SK-N-SH (cell line): ENCODE measurements around the gene ROBO1. TPM values are rescaled to one million over a fixed set of nuclear protein-coding genes. Genes with fewer than 3 reads are reported as not detected.

Experiments used
- CTCF ChIA-PET: fragments of 300-600, 350-600 bp; formaldehyde crosslinking; extraction: SDS; loops from one replicate; lab custom pipeline; 2021; lab: Yijun Ruan, JAX
- POLR2A ChIA-PET: fragments of 350-600 bp; sonication (Branson Sonifier 250); formaldehyde crosslinking; extraction: SDS; loops from one replicate; lab custom pipeline; 2020; ENCODE audit warnings: antibody characterized with exemption, inconsistent platforms; lab: Yijun Ruan, JAX
- DNase-seq: peaks from one replicate; pipeline ENCODE4 v3.0.0; 2012
- H2AFZ ChIP-seq: fragments of 200-600 bp; sonication (generic); 2 replicates; pipeline ENCODE4 v1.8.1; 2016; ENCODE audit warnings: antibody characterized with exemption, mild to moderate bottlenecking, low read depth
- H3F3A ChIP-seq: fragments of 200-600 bp; sonication (generic); replicated peaks from 2 replicates; pipeline ENCODE3; 2016; ENCODE audit warnings: antibody characterized with exemption, mild to moderate bottlenecking; ENCODE audit not compliant: insufficient read depth
- H3K27ac ChIP-seq, 2 experiments: fragments of 200-500 bp in 1 of 2; fragments of 200-600 bp in 1 of 2; sonication (Bioruptor generic) in 1 of 2; sonication (generic), shearing (Covaris generic) in 1 of 2; 2 replicates each; pipeline versions ENCODE4 v1.5.1 to v1.6.1; 2014 to 2016; ENCODE audit warnings: low read depth in 2 of 2, inconsistent platforms in 1 of 2, low read length in 1 of 2, mild to moderate bottlenecking in 1 of 2, mixed read lengths in 1 of 2
- H3K27me3 ChIP-seq: fragments of 200-600 bp; sonication (generic), shearing (Covaris generic); 2 replicates; pipeline ENCODE4 v1.6.1; 2016; ENCODE audit warnings: mixed run types; ENCODE audit not compliant: insufficient read depth
- H3K36me3 ChIP-seq, 2 experiments: fragments of 200-500 bp in 1 of 2; fragments of 200-600 bp in 1 of 2; sonication (Bioruptor generic) in 1 of 2; sonication (generic) in 1 of 2; replicated peaks in 1 of 2; 2 replicates each; pipeline versions ENCODE3 to v1.5.1; 2014 to 2016; ENCODE audit warnings: low read length in 1 of 2, mild to moderate bottlenecking in 1 of 2; ENCODE audit not compliant: insufficient read depth in 2 of 2, control insufficient read depth in 1 of 2
- H3K4me1 ChIP-seq, 2 experiments: fragments of 200-500 bp in 1 of 2; fragments of 200-600 bp in 1 of 2; sonication (Bioruptor generic) in 1 of 2; sonication (generic), shearing (Covaris generic) in 1 of 2; 2 replicates each; pipeline versions ENCODE4 v1.5.1 to v1.6.1; 2014 to 2016; ENCODE audit warnings: low read depth in 1 of 2, low read length in 1 of 2, mixed run types in 1 of 2; ENCODE audit not compliant: insufficient read depth in 2 of 2, control insufficient read depth in 1 of 2
- H3K4me2 ChIP-seq: fragments of 200-600 bp; sonication (generic), shearing (Covaris generic); 2 replicates; pipeline ENCODE4 v1.6.1; 2017; ENCODE audit warnings: mixed run types
- H3K4me3 ChIP-seq, 2 experiments: fragments of 200-500 bp in 1 of 2; fragments of 200-600 bp in 1 of 2; sonication (Bioruptor generic) in 1 of 2; sonication (generic), shearing (Covaris generic) in 1 of 2; 2 replicates each; pipeline versions ENCODE4 v1.5.1 to v1.8.1; 2014 to 2016; ENCODE audit warnings: low read depth in 2 of 2, inconsistent platforms in 1 of 2, low read length in 1 of 2, mild to moderate bottlenecking in 1 of 2, mixed read lengths in 1 of 2, moderate library complexity in 1 of 2
- H3K79me2 ChIP-seq: fragments of 200-600 bp; sonication (generic); 2 replicates; pipeline ENCODE4 v1.8.1; 2017; ENCODE audit warnings: mild to moderate bottlenecking; ENCODE audit not compliant: insufficient read depth
- H3K9ac ChIP-seq: fragments of 200-600 bp; sonication (generic); 2 replicates; pipeline ENCODE4 v1.6.1; 2017; ENCODE audit warnings: mixed run types
- H3K9me2 ChIP-seq: fragments of 200-600 bp; sonication (generic); 2 replicates; pipeline ENCODE4 v1.6.1; 2017; ENCODE audit warnings: mixed run types
- H3K9me3 ChIP-seq: fragments of 200-600 bp; sonication (generic); 2 replicates; pipeline ENCODE4 v1.6.1; 2017; ENCODE audit warnings: mixed run types, mild to moderate bottlenecking, moderate library complexity
- H4K20me1 ChIP-seq: fragments of 200-600 bp; sonication (generic); 2 replicates; pipeline ENCODE4 v1.6.1; 2017; ENCODE audit warnings: mild to moderate bottlenecking, mixed run types; ENCODE audit not compliant: insufficient read depth
- CHD2 ChIP-seq: fragments of 150-350 bp; IDR thresholded peaks from 2 replicates; pipeline ENCODE4 v1.6.1; 2018; ENCODE audit warnings: low read length; ENCODE audit not compliant: partially characterized antibody
- ELF1 ChIP-seq: IDR thresholded peaks from 2 replicates; pipeline ENCODE4 v1.4.0; 2012
- EZH2phosphoT487 ChIP-seq: fragments of 200-600 bp; sonication (generic); IDR thresholded peaks from 2 replicates; pipeline ENCODE4 v1.6.1; 2017; ENCODE audit warnings: low read depth, mixed run types, mild to moderate bottlenecking, antibody characterized with exemption, moderate library complexity, borderline replicate concordance
- FOSL2 ChIP-seq: IDR thresholded peaks from 2 replicates; pipeline ENCODE4 v1.4.0; 2012; ENCODE audit warnings: low read depth, mild to moderate bottlenecking, moderate library complexity, borderline replicate concordance
- GABPA ChIP-seq: IDR thresholded peaks from 2 replicates; pipeline ENCODE4 v1.4.0; 2012; ENCODE audit warnings: low read depth, mild to moderate bottlenecking
- MXI1 ChIP-seq: IDR thresholded peaks from 2 replicates; pipeline ENCODE4 v1.6.1; 2012; ENCODE audit warnings: mild to moderate bottlenecking, low read depth, low read length, improper control_type of control experiment
- NRF1 ChIP-seq: IDR thresholded peaks from 2 replicates; pipeline ENCODE4 v1.6.1; 2012; ENCODE audit warnings: low read depth, mild to moderate bottlenecking, low read length
- SMC3 ChIP-seq: IDR thresholded peaks from 2 replicates; pipeline ENCODE4 v1.6.1; 2012; ENCODE audit warnings: low read depth, low read length, improper control_type of control experiment
- TCF12 ChIP-seq: IDR thresholded peaks from 2 replicates; pipeline ENCODE4 v1.4.0; 2012
- TEAD4 ChIP-seq: IDR thresholded peaks from 2 replicates; pipeline ENCODE4 v1.4.0; 2012; ENCODE audit warnings: mild to moderate bottlenecking, borderline replicate concordance; ENCODE audit not compliant: insufficient read depth
- WGBS: methylation state at CpG from one replicate; pipeline ENCODE4 v1.1.6; 2017; ENCODE audit warnings: low lambda C conversion rate; 5-methylcytosine and 5-hydroxymethylcytosine counted together
- polyA plus RNA-seq, 3 experiments: library from polyadenylated mRNA; depleted of rRNA; stranded (reverse); fragments of >200 nt; gene quantifications; 2 replicates each; pipeline ENCODE4 v1.2.3, GENCODE V29; 2012
- TF ChIP-seq, protein P1 (sequence below): fragments of 150-350 bp; IDR thresholded peaks from 2 replicates; pipeline ENCODE4 v1.6.1; 2017; ENCODE audit warnings: antibody characterized with exemption, low read length, low read depth, borderline replicate concordance
- TF ChIP-seq, protein P2 (sequence below): IDR thresholded peaks from 2 replicates; pipeline ENCODE4 v1.6.1; 2012; ENCODE audit warnings: mild to moderate bottlenecking, low read depth, low read length, moderate library complexity
- TF ChIP-seq, protein P3 (sequence below): IDR thresholded peaks from 2 replicates; pipeline ENCODE4; 2012
- TF ChIP-seq, protein P4 (sequence below): fragments of 200-600 bp; sonication (generic); IDR thresholded peaks from 2 replicates; pipeline ENCODE4 v1.6.1; 2017; ENCODE audit warnings: antibody characterized with exemption, mild to moderate bottlenecking, moderate library complexity
- TF ChIP-seq, protein P5 (sequence below): fragments of 150-350 bp; IDR thresholded peaks from 2 replicates; pipeline ENCODE4 v1.6.1; 2016; ENCODE audit warnings: mild to moderate bottlenecking, low read depth, low read length
- TF ChIP-seq, protein P6 (sequence below): IDR thresholded peaks from 2 replicates; pipeline ENCODE4 v1.4.0; 2012; ENCODE audit warnings: low read depth

Gene ROBO1
- polyA plus RNA-seq, 1 of the 3 experiments (the other 2 are of a cell fraction): 22.7 TPM

DNA sequence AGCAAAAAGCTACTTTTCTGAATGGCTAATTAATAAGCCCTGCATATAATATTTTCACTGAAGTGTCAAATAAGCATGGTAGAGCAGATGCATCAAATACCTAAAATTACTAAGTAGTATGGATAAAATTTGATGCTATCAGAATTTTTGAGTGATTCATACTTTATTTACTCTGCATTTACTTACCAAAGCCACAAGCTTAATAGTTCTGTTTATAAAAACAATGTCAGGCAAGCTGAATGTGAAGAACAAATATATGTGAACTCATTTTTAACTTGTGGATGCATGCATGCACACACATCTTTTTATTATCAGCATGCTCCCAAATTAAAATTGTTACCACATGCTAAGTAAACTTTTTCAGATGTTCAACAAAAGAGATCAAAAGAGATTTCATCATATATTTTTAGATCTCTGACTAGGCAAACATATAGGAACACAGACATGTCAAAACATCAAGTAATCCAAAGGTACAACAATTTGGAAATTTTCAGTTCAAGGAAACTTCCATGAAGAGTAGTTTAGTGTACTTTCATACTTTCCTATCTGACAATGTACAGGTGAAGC lies 969.4 kb downstream of the ROBO1 start:
- no peaks in the 10 kb centered on the region for H3K9me3 ChIP-seq
- H3K79me2 ChIP-seq: peaks cover 9% of the 10 kb centered on the region; the same call in 1 of the 2 replicates
- POLR2A ChIA-PET: no interaction called here
- H3K27ac ChIP-seq: no peak overlapping the region
- CTCF ChIA-PET: no interaction called here
- no peaks in the 10 kb centered on the region for H4K20me1 ChIP-seq
- peaks cover 0 to 8% of the 10 kb centered on the region in 2 experiments; a peak in 2 of 4 replicates for H3K4me1 ChIP-seq
- no peaks in the 10 kb centered on the region for H3K27me3 ChIP-seq
- no peaks in the 10 kb centered on the region for H3F3A ChIP-seq
- H2AFZ ChIP-seq: no peak overlapping the region
- TF ChIP-seq GABPA (no peak), MXI1 (no peak), ELF1 (no peak), TEAD4 (no peak), EZH2phosphoT487 (no peak)
- TF ChIP-seq, protein P1, sequence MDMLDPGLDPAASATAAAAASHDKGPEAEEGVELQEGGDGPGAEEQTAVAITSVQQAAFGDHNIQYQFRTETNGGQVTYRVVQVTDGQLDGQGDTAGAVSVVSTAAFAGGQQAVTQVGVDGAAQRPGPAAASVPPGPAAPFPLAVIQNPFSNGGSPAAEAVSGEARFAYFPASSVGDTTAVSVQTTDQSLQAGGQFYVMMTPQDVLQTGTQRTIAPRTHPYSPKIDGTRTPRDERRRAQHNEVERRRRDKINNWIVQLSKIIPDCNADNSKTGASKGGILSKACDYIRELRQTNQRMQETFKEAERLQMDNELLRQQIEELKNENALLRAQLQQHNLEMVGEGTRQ: no peak
- TF ChIP-seq, protein P2, sequence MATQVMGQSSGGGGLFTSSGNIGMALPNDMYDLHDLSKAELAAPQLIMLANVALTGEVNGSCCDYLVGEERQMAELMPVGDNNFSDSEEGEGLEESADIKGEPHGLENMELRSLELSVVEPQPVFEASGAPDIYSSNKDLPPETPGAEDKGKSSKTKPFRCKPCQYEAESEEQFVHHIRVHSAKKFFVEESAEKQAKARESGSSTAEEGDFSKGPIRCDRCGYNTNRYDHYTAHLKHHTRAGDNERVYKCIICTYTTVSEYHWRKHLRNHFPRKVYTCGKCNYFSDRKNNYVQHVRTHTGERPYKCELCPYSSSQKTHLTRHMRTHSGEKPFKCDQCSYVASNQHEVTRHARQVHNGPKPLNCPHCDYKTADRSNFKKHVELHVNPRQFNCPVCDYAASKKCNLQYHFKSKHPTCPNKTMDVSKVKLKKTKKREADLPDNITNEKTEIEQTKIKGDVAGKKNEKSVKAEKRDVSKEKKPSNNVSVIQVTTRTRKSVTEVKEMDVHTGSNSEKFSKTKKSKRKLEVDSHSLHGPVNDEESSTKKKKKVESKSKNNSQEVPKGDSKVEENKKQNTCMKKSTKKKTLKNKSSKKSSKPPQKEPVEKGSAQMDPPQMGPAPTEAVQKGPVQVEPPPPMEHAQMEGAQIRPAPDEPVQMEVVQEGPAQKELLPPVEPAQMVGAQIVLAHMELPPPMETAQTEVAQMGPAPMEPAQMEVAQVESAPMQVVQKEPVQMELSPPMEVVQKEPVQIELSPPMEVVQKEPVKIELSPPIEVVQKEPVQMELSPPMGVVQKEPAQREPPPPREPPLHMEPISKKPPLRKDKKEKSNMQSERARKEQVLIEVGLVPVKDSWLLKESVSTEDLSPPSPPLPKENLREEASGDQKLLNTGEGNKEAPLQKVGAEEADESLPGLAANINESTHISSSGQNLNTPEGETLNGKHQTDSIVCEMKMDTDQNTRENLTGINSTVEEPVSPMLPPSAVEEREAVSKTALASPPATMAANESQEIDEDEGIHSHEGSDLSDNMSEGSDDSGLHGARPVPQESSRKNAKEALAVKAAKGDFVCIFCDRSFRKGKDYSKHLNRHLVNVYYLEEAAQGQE: no peak
- TF ChIP-seq, protein P3, sequence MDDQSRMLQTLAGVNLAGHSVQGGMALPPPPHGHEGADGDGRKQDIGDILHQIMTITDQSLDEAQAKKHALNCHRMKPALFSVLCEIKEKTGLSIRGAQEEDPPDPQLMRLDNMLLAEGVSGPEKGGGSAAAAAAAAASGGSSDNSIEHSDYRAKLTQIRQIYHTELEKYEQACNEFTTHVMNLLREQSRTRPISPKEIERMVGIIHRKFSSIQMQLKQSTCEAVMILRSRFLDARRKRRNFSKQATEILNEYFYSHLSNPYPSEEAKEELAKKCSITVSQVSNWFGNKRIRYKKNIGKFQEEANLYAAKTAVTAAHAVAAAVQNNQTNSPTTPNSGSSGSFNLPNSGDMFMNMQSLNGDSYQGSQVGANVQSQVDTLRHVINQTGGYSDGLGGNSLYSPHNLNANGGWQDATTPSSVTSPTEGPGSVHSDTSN: no peak
- no peak overlapping the region for H3K9ac ChIP-seq
- H3K4me2 ChIP-seq: no peak overlapping the region
- no peak for DNase-seq
- no peak overlapping the region for H3K4me3 ChIP-seq
- H3K36me3 ChIP-seq: no peaks in the 10 kb centered on the region
- H3K9me2 ChIP-seq: no peaks in the 10 kb centered on the region

DNA sequence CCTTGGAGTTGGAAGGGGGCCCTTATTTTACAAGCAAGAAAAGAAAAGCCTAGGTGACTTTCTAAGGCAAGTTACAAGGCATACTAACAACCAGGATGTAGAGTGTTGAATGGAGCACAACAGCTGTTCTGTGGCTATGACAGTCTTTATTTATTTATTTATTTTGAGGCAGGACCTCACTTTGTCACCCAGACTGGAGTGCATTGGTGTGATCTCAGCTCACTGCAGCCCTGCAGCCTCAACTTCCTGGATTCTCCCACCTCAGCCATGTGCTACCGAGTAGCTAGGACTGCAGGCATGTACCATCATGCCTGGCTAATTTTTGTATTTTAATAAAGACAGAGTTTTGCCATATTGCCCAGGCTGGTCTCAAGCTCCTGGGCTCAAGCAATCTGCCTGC lies 973.4 kb downstream of the ROBO1 start:
- no peak for DNase-seq
- no peak overlapping the region for H3K4me2 ChIP-seq
- WGBS: 87% methylated on average over 1 of the region's 1 CpG
- no peaks in the 10 kb centered on the region for H3K9me3 ChIP-seq
- H3K4me3 ChIP-seq: no peak overlapping the region
- no peaks in the 10 kb centered on the region for H3K79me2 ChIP-seq
- peaks cover 3 to 4% of the 10 kb centered on the region in 2 experiments; a peak in 2 of 4 replicates for H3K4me1 ChIP-seq
- H2AFZ ChIP-seq: no peak overlapping the region
- H3K9ac ChIP-seq: no peak overlapping the region
- no peaks in the 10 kb centered on the region for H3K36me3 ChIP-seq
- H4K20me1 ChIP-seq: no peaks in the 10 kb centered on the region
- ChIA-PET POLR2A (no interaction called here), CTCF (no interaction called here)
- no peaks in the 10 kb centered on the region for H3K27me3 ChIP-seq
- no peak overlapping the region for H3K27ac ChIP-seq
- no peaks in the 10 kb centered on the region for H3K9me2 ChIP-seq
- H3F3A ChIP-seq: no peaks in the 10 kb centered on the region
- TF ChIP-seq SMC3 (no peak), TCF12 (no peak), FOSL2 (no peak), MXI1 (no peak), NRF1 (no peak), CHD2 (no peak)
- TF ChIP-seq, protein P4, sequence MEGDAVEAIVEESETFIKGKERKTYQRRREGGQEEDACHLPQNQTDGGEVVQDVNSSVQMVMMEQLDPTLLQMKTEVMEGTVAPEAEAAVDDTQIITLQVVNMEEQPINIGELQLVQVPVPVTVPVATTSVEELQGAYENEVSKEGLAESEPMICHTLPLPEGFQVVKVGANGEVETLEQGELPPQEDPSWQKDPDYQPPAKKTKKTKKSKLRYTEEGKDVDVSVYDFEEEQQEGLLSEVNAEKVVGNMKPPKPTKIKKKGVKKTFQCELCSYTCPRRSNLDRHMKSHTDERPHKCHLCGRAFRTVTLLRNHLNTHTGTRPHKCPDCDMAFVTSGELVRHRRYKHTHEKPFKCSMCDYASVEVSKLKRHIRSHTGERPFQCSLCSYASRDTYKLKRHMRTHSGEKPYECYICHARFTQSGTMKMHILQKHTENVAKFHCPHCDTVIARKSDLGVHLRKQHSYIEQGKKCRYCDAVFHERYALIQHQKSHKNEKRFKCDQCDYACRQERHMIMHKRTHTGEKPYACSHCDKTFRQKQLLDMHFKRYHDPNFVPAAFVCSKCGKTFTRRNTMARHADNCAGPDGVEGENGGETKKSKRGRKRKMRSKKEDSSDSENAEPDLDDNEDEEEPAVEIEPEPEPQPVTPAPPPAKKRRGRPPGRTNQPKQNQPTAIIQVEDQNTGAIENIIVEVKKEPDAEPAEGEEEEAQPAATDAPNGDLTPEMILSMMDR: no peak
- TF ChIP-seq, protein P5, sequence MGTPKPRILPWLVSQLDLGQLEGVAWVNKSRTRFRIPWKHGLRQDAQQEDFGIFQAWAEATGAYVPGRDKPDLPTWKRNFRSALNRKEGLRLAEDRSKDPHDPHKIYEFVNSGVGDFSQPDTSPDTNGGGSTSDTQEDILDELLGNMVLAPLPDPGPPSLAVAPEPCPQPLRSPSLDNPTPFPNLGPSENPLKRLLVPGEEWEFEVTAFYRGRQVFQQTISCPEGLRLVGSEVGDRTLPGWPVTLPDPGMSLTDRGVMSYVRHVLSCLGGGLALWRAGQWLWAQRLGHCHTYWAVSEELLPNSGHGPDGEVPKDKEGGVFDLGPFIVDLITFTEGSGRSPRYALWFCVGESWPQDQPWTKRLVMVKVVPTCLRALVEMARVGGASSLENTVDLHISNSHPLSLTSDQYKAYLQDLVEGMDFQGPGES: no peak
- TF ChIP-seq, protein P6, sequence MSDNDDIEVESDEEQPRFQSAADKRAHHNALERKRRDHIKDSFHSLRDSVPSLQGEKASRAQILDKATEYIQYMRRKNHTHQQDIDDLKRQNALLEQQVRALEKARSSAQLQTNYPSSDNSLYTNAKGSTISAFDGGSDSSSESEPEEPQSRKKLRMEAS: no peak
- TF ChIP-seq, protein P3: no peak
